ENCODE measurements around the gene FOXA3. TPM values are rescaled to one million over a fixed set of nuclear protein-coding genes. Genes with fewer than 3 reads are reported as not detected.

The FOXA3 gene
- total RNA-seq, 4 donors from 2014 or later, result not detected

GRCh38 chr19:45821103-45821521 is 43.0 kb upstream of the FOXA3 start:
- no peak for TF ChIP-seq POLR2A (IDR thresholded peaks at IDR 0.05)
- TF ChIP-seq, protein P1, sequence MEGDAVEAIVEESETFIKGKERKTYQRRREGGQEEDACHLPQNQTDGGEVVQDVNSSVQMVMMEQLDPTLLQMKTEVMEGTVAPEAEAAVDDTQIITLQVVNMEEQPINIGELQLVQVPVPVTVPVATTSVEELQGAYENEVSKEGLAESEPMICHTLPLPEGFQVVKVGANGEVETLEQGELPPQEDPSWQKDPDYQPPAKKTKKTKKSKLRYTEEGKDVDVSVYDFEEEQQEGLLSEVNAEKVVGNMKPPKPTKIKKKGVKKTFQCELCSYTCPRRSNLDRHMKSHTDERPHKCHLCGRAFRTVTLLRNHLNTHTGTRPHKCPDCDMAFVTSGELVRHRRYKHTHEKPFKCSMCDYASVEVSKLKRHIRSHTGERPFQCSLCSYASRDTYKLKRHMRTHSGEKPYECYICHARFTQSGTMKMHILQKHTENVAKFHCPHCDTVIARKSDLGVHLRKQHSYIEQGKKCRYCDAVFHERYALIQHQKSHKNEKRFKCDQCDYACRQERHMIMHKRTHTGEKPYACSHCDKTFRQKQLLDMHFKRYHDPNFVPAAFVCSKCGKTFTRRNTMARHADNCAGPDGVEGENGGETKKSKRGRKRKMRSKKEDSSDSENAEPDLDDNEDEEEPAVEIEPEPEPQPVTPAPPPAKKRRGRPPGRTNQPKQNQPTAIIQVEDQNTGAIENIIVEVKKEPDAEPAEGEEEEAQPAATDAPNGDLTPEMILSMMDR (IDR thresholded peaks at IDR 0.05 in 4 of 5, conservative IDR thresholded peaks at IDR 0.05 in 1 of 5), result no peak
- Histone ChIP-seq H3K9me3 (no peaks in the 10 kb centered on the region), H3K36me3 (peaks cover 0 to 49% of the 10 kb centered on the region in 2 donors), H3K27me3 (peaks cover 0 to 3% (median under 1%) of the 10 kb centered on the region in 3 donors), H3K4me3 (no peak overlapping the region), H3K27ac (no peak overlapping the region), H3K4me1 (peaks cover 0 to 10% of the 10 kb centered on the region in 2 donors)
- in situ Hi-C loops (cut with MboI; ENCODE audit: low sequenced_read_pairs in 4 of 4), result no loop called here
- ATAC-seq (no peak), DNase-seq (no peak)
- intact Hi-C loops (cut with DNase I; ENCODE audit: low total_unique reads), result no loop called here

DNA sequence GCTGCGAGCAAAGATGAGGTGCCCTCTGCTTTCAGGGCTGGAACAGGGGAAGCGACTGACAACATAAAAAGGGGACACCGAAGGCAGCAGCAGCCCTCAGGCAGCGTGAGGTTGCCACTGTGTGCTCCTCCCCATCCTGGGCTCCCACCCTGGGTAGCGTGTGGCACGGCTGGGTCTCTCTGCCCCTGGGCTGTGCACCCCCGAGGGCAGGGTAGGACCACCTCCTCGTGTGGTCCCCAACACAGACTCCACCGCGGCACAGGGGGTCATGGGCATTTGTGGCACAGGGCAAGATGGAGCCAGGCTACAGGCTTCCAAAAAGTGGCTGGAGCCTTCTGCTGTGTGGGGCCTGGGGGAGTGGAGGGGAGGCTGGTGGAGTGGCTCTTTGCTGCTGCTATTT is 42.6 kb upstream of the FOXA3 start:
- peaks cover 0 to 8% of the 10 kb centered on the region in 2 donors for H3K4me1 ChIP-seq
- H3K27me3 ChIP-seq, result no peaks in the 10 kb centered on the region
- peaks cover 0 to 53% of the 10 kb centered on the region in 2 donors for H3K36me3 ChIP-seq
- no peaks in the 10 kb centered on the region for H3K9me3 ChIP-seq
- DNase-seq (no peak), ATAC-seq (no peak)
- intact Hi-C loops (cut with DNase I; ENCODE audit: low total_unique reads) (no loop called here), in situ Hi-C loops (cut with MboI; ENCODE audit: low sequenced_read_pairs in 4 of 4) (no loop called here)
- no peak for TF ChIP-seq POLR2A (IDR thresholded peaks at IDR 0.05)
- TF ChIP-seq, protein P1 (IDR thresholded peaks at IDR 0.05 in 4 of 5, conservative IDR thresholded peaks at IDR 0.05 in 1 of 5), result no peak
- H3K27ac ChIP-seq, result no peak overlapping the region
- H3K4me3 ChIP-seq, result no peak overlapping the region

DNA sequence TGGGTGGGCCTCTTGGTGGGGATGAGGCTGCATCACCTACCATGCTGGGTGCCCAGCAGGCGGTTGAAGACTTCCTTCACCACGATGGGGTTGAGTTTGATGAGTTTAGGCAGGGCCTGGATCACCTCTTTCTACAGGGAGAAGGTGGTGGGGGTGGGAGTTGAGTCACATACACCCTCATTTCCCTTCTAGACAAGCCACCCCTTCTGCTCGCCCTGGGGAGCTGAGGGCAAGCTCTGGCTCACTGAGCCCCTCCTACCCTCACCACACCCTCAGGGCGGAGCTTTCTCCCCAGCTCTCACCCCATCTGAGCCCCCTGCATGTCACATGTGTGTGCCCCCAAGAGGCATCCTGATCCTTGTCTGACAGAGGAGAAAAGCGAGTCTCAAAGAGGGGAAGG is 41.4 kb upstream of the FOXA3 start:
- TF ChIP-seq, protein P1 (IDR thresholded peaks at IDR 0.05 in 4 of 5, conservative IDR thresholded peaks at IDR 0.05 in 1 of 5), result no peak
- TF ChIP-seq POLR2A (IDR thresholded peaks at IDR 0.05), result no peak
- DNase-seq (no peak), ATAC-seq (no peak)
- in situ Hi-C loops (cut with MboI; ENCODE audit: low sequenced_read_pairs in 4 of 4), result no loop called here
- Histone ChIP-seq H3K9me3 (no peaks in the 10 kb centered on the region), H3K36me3 (peaks cover 0 to 65% of the 10 kb centered on the region in 2 donors), H3K27me3 (no peaks in the 10 kb centered on the region), H3K4me1 (peaks cover 0 to 7% of the 10 kb centered on the region in 2 donors), H3K27ac (no peak overlapping the region), H3K4me3 (no peak overlapping the region)
- intact Hi-C loops (cut with DNase I; ENCODE audit: low total_unique reads), result no loop called here

DNA sequence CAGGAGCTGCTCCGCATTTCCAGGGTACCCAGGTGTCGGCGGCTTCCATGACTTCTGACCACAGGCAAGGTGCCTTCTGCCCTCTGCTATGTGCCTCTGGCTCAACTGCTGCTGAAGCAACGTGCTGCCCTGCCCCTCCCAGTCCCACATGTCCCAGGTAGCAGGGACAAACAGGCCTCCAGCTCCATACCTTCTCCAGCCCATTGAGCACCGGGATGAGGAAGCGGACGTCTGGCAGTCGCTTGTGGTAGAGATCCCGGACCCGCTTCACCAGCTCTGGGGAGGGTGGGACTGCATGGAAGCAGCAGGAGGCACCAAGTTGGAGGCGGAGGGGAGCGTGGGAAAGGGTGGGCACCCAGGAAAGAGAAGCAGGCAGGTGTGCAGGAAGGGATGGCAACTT is 40.9 kb upstream of the FOXA3 start:
- in situ Hi-C loops (cut with MboI; ENCODE audit: low sequenced_read_pairs in 4 of 4), result no loop called here

More for the DNA sequence above, 40.9 kb upstream of the FOXA3 start:
- Histone ChIP-seq H3K4me3 (no peak overlapping the region), H3K27ac (no peak overlapping the region), H3K4me1 (peaks cover 0 to 7% of the 10 kb centered on the region in 2 donors), H3K36me3 (peaks cover 0 to 69% of the 10 kb centered on the region in 2 donors), H3K27me3 (no peaks in the 10 kb centered on the region), H3K9me3 (no peaks in the 10 kb centered on the region)
- DNase-seq (no peak), ATAC-seq (no peak)
- no peak for TF ChIP-seq POLR2A (IDR thresholded peaks at IDR 0.05)
- TF ChIP-seq, protein P1 (IDR thresholded peaks at IDR 0.05 in 4 of 5, conservative IDR thresholded peaks at IDR 0.05 in 1 of 5), result no peak
- intact Hi-C loops (cut with DNase I; ENCODE audit: low total_unique reads), result no loop called here
